Heart right ventricle (tissue), 16 donors: Measurements from ENCODE around the gene SLC11A1. TPM values are rescaled to one million over a fixed set of nuclear protein-coding genes. Genes with fewer than 3 reads are reported as not detected.

ENCODE experiments used
- ATAC-seq, 8 donors: fragments of 200-7000 bp; cut with Tn5 transposase; one replicate each; pipeline ENCODE4 v1.9.1; 2020; ENCODE audit warnings: mild to moderate bottlenecking in 8 of 8, moderate library complexity in 8 of 8, moderate number of reproducible peaks in 1 of 8
- DNase-seq, 2 donors: peaks; one replicate each; pipeline ENCODE4 v3.0.0-alpha.2; 2020
- H3K27ac ChIP-seq, 10 donors: fragments of 200-600 bp; sonication (generic) in 2 of 10; one replicate each; pipeline versions ENCODE4 v1.5.0 to v1.8.0; 2020 to 2022; ENCODE audit warnings: mild to moderate bottlenecking in 3 of 10
- H3K27me3 ChIP-seq, 7 donors: fragments of 200-600 bp; one replicate each; pipeline ENCODE4 v1.8.0; 2021 to 2022; ENCODE audit warnings: mild to moderate bottlenecking in 2 of 7
- H3K36me3 ChIP-seq, 9 donors: fragments of 200-600 bp; sonication (generic) in 1 of 9; one replicate each; pipeline versions ENCODE4 v1.5.0 to v1.8.0; 2020 to 2022; ENCODE audit warnings: mild to moderate bottlenecking in 2 of 9
- H3K4me1 ChIP-seq, 9 donors: fragments of 200-600 bp; sonication (generic) in 1 of 9; one replicate each; pipeline versions ENCODE4 v1.5.0 to v1.8.0; 2020 to 2022; ENCODE audit warnings: mild to moderate bottlenecking in 4 of 9
- H3K4me3 ChIP-seq, 10 donors: fragments of 200-600 bp; sonication (generic) in 2 of 10; one replicate each; pipeline versions ENCODE4 v1.5.0 to v1.8.0; 2020 to 2022; ENCODE audit warnings: mild to moderate bottlenecking in 7 of 10, moderate library complexity in 2 of 10
- H3K9me3 ChIP-seq, 11 donors: fragments of 200-600 bp in 10 of 11; sonication (generic) in 2 of 11; one replicate each; pipeline versions ENCODE4 v1.5.0 to v1.8.0; 2013 to 2022; ENCODE audit warnings: mild to moderate bottlenecking in 2 of 11, control low read depth in 1 of 11, moderate library complexity in 1 of 11
- WGBS, 2 donors: extraction: QIAGEN DNeasy Blood & Tissue Kit; methylation state at CpG; one replicate each; pipeline ENCODE4 v1.1.7; 2013; ENCODE audit warnings: inconsistent platforms in 1 of 2; 5-methylcytosine and 5-hydroxymethylcytosine counted together
- intact Hi-C, 10 donors: fragments of 100-400 bp; cut with DNase I; formaldehyde crosslinking; loops; one replicate each; pipeline versions ENCODE4 v1.11.1 to v1.14.2; 2022
- polyA plus RNA-seq, 2 donors: library from polyadenylated mRNA; stranded (reverse); fragments of 200-250 nt; gene quantifications; one replicate each; pipeline ENCODE4 v1.2.3, GENCODE V29; 2013
- total RNA-seq, 10 donors: library from RNA; stranded (reverse); fragmentation: NEBNext Ultra II Directional in 3 of 10; extraction: Animal tissue kit (Norgen Biotek cat#: 25700) in 3 of 10; gene quantifications; one replicate each; pipeline versions ENCODE4 v1.2.1 to v1.2.4, GENCODE V29; 2021 to 2023
- TF ChIP-seq, protein P1 (sequence below), 9 donors: fragments of 200-600 bp; sonication (generic) in 2 of 9; IDR thresholded peaks; one replicate each; pipeline versions ENCODE4 v1.5.0 to v1.8.0; 2021 to 2022; ENCODE audit warnings: antibody characterized with exemption in 9 of 9, mild to moderate bottlenecking in 5 of 9, moderate library complexity in 1 of 9
- donor health status: Arrhythmogenic right ventricular cardiomyopathy.
- donor health status: ischemic (EF 13 %, LVEDD 7.1; RV severe dilation, severe dysfunction).
- donor health status: healthy with polysubstance abuse.
- donor health status: DM: no; HTN: yes; CAD: no.
- donor health status: DM: no; HTN: no; CAD: no.
- donor health status: ischemic (EF 25% LVEDD 6.9; RV normal size, moderate dysfunction).
- donor health status: ischemic (EF 25% LVEDD 5.7; RV mildly dilated, moderate dysfunction).
- donor health status: healthy.
- donor health status: DM: yes; HTN: yes; CAD: no.
- donor health status: Ischemic cardiomyopathy.
- donor health status: ischemic (EF 35%, LVEDD 5.7; RV mildly dilated, moderate dysfunction).
- donor health status: nonischemic (EF 11% LVEDD 7.7; RV severe dilation, severe dysfunction).
- donor health status: DM: yes; HTN: yes; CAD: no.
- donor health status: PGD.
- donor health status: ischemic (EF 29% LVEDD 5.4; RV normal size, mild dysfunction).
- donor health status: nonischemic (EF 23%, LVEDD 6.1; RV moderate dilation, normal function).

The SLC11A1 gene
- total and polyA plus RNA-seq, 12 donors = 0.64 to 9.1 (median 4.4) TPM

DNA sequence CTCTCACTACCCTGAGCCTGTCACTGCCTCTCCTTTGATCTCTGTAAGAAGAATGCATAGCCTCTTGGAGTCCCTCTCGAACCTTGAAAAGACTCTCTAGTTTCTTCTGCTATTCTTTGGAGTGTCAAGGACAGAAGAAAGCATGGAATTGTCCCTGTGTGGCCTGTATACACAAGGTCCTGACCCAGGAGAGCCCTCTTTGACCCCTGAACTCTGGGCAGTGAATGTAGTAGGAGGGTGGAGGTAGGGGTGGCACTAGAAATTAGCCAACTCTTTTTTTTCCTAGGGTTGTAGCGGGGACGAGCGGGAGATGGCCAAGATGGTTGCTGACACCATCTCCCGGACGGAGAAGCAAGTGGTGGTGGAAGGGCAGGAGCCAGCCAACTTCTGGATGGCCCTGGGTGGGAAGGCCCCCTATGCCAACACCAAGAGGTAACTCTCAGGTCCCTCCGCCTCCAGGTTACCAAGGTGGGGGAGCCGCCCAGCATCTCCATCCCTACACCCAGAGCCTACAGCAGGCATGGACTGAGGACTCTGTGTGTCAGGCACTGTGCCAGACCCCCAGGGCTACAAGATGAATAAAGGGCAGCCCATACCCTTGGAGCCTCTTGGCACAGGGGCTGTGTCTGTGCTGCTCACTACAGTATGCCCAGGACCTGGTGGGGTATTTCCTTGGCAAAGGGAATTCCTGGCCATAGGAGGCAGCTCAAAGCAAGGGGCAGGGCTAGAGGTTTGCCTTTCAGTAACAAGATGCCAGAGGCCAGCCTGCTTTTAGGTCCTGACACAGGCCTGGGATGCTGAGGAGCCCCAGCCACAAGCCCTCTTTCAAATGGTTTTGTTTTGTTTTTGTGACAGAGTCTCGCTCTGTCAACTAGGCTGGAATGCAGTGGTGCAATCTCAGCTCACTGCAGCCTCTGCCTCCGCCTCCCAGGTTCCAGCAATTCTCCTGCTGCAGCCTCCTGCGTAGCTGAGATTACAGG lies 53.2 kb downstream of the SLC11A1 start:
- TF ChIP-seq, protein P1, sequence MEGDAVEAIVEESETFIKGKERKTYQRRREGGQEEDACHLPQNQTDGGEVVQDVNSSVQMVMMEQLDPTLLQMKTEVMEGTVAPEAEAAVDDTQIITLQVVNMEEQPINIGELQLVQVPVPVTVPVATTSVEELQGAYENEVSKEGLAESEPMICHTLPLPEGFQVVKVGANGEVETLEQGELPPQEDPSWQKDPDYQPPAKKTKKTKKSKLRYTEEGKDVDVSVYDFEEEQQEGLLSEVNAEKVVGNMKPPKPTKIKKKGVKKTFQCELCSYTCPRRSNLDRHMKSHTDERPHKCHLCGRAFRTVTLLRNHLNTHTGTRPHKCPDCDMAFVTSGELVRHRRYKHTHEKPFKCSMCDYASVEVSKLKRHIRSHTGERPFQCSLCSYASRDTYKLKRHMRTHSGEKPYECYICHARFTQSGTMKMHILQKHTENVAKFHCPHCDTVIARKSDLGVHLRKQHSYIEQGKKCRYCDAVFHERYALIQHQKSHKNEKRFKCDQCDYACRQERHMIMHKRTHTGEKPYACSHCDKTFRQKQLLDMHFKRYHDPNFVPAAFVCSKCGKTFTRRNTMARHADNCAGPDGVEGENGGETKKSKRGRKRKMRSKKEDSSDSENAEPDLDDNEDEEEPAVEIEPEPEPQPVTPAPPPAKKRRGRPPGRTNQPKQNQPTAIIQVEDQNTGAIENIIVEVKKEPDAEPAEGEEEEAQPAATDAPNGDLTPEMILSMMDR (IDR thresholded peaks at IDR 0.05) = no peak
- Histone ChIP-seq H3K4me3 (no peak overlapping the region), H3K36me3 (no peaks in the 10 kb centered on the region), H3K27ac (no peak overlapping the region), H3K9me3 (no peaks in the 10 kb centered on the region), H3K27me3 (no peaks in the 10 kb centered on the region), H3K4me1 (peaks cover 0 to 5% (median 0%) of the 10 kb centered on the region in 9 donors)
- intact Hi-C loops = no loop called here
- DNase-seq (no peak), ATAC-seq (peak in 1 of 8 donors; percentile 16)
- 94 to 95% methylated on average over 11 of the region's 11 CpGs for WGBS, 2 donors

DNA sequence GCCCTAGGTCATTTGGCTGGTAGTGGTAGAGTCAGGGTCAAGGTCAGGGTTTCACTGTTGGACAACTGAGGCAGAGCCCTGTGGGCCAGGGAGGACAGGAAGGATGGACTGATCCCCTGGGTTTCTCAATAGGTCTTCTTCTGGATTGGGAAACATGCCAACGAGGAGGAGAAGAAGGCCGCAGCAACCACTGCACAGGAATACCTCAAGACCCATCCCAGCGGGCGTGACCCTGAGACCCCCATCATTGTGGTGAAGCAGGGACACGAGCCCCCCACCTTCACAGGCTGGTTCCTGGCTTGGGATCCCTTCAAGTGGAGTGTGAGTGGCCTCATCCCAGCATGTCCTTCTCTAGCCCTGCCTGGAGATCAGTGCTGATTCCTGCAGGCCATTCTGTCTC lies 54.9 kb downstream of the SLC11A1 start:
- no peak for DNase-seq
- no peak for ATAC-seq
- intact Hi-C loops = no loop called here
- TF ChIP-seq, protein P1 (IDR thresholded peaks at IDR 0.05) = no peak
- Histone ChIP-seq H3K9me3 (no peaks in the 10 kb centered on the region), H3K4me3 (no peak overlapping the region), H3K27ac (no peak overlapping the region), H3K4me1 (peaks cover 0 to 5% (median 0%) of the 10 kb centered on the region in 9 donors), H3K36me3 (no peaks in the 10 kb centered on the region), H3K27me3 (no peaks in the 10 kb centered on the region)
- 93% methylated on average over 5 of the region's 5 CpGs for WGBS, 2 donors

DNA sequence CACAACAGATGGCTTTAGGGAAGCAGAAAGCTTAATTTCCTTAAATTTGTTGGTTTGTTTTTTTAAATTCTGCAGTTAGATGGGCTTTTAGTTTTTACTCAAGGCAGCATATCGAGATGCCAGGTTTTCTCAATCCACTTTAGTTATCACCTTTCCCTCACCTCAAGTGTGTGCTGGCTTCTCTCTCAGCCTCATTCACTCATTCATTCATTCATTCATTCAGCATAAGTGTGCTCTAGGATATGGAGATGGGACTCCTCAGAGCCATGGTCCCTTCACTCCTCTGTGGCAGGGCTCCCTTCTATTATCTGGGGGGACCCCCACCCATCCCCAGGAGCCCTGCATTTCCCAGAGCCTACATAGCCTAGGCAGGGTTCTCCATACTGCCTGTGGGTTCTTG lies 55.9 kb downstream of the SLC11A1 start:
- no peak overlapping the region for H3K27ac ChIP-seq
- TF ChIP-seq, protein P1 (IDR thresholded peaks at IDR 0.05) = no peak
- intact Hi-C loops = no loop called here
- no peaks in the 10 kb centered on the region for H3K36me3 ChIP-seq
- 91 to 95% methylated on average over 1 of the region's 1 CpG for WGBS, 2 donors
- H3K9me3 ChIP-seq = no peaks in the 10 kb centered on the region
- no peaks in the 10 kb centered on the region for H3K27me3 ChIP-seq
- H3K4me3 ChIP-seq = no peak overlapping the region
- DNase-seq (no peak), ATAC-seq (no peak)
- peaks cover 0 to 5% (median 0%) of the 10 kb centered on the region in 9 donors for H3K4me1 ChIP-seq

GRCh38 chr2:218438596-218438995 lies 56.5 kb downstream of the SLC11A1 start:
- TF ChIP-seq, protein P1 (IDR thresholded peaks at IDR 0.05) = no peak
- no peaks in the 10 kb centered on the region for H3K27me3 ChIP-seq
- WGBS, 2 donors = 67 to 77% methylated on average over 4 of the region's 4 CpGs
- H3K4me3 ChIP-seq = no peak overlapping the region
- DNase-seq = no peak
- intact Hi-C loops = no loop called here
- peaks cover 0 to 5% (median 0%) of the 10 kb centered on the region in 9 donors for H3K4me1 ChIP-seq
- no peaks in the 10 kb centered on the region for H3K36me3 ChIP-seq
- H3K9me3 ChIP-seq = no peaks in the 10 kb centered on the region
- peak in 2 of 8 donors; percentile 38 to 49 for ATAC-seq
- no peak overlapping the region for H3K27ac ChIP-seq
